Measurements from ENCODE around the gene LLGL2.
"Not testable (repeated sequence)": the region's sequence is repeated elsewhere in the genome, so short reads cannot be mapped to it uniquely, and the experiment has no call there.

Gene LLGL2

DNA sequence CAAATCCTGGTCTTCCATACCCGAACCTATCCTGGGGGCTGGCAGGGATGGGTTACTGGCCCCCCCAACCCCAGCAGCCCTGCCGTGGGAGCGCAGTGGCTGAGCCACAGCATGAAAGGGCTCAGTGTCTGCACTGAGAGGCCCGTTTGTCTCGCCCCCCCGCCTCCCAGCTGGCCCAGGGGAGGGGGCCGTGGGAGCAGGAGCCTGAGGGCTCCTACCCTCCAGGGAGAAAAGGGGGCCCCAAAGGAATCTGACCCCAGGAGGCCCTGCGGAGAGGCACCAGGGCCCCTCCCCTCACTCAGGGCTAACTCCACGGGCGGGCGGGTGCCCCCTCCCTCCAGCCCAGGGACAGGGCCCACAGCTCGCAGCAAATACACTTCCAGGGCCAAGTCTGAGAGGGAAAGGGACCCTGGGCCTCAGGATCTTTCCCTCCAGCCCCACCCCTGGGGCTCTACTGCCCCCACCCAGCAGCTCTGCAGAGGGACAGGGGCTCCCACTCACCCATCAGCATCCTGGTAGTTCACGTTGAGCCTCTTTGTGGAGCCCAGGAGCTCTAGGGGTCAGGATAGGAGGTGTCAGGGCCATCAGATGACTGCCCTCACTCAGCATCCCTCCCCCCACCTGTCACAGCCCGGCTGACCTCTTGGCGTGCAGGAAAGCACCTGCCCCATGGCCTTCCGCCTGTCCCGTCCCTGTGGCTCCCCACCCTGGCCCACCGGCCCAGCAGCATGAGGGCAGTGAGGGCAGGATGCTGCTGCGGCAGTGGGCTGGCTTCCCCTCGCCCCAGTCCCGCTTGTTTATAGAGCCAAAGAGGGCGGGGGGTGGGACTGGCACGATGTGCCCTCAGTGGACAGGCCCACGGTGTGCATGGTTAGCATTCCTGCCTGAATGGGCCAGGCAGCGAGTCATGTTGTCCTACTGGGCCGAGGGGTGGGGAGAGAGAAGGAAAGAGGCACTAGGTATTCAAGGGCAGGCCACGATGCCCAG is 17.5 kb upstream of the LLGL2 start:
- DNase-seq (ENCODE audit: low read depth): no peak

DNA sequence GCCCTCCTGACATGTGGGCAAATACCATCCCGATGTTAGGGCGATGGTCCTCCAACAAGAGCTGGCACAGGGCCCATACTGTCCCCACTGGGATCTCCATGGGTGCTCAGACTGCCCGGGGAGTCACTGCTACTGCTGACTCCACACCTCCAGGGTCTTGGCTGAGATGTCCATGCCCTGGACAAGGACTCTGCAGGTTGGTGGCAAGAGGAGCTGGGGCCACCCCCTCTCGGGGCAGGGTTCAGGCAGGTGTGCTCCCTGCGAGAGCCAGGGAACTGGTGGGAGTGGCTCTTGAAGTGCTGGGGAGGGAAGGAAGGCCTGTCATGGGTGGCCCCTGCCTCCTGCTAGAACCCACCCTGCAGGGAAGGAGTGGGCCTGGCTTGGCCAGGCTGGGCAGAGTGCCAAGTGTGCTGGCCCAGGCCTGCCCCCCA is 16.6 kb upstream of the LLGL2 start:
- DNase-seq (ENCODE audit: low read depth): no peak

DNA sequence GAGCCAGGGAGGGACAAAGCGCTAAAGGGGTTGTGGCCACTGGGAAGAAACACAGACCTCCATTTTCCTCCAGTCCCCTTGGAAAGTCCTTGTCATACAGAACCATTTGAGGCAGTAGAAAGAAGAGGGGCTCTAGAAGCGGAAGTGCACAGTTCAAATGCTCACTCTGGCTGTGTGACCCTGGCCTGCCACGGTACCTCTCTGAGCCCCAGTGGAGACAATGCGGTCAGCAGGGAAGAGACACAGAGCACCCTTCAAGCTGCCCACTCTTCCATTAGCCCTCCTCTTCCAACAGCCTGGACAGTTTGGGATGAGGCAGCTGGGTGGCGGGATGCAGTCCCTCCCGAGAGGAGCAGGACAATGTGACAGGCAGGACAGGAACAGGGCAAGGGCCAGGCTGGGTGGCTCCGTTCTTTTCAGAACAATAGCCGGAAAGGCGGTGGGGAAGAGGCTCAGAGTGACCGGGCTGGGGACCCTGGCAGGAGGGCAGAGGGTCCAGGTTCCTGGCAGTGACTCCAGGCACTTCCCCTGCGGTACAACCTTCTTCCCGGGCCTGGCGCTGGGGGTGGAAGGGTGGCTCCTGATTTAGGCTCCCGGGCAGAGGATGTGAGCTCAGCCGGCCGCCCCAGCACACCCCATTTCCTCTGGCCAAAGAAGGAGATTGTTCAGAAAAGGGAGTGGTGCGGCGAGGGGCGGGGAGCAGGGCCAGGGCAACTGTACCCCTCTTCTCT is 15.8 kb upstream of the LLGL2 start:
- no peak for DNase-seq (ENCODE audit: low read depth)

DNA sequence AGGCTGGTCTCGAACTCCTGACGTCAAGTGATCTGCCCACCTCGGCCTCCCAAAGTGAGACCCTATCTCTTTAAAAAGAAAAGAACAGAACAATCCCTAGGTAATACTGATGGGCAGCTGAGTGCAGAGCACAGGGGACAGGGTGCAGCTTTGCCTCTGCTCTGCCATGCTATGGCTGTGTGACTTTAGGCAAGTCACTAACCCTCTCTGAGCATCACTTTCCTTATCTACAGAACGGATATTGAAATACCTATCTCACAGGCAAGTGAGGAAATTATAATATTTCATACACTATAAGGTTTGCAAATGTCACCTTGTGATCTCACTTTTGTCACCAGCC is 14.3 kb upstream of the LLGL2 start:
- no peak for DNase-seq (ENCODE audit: low read depth)

DNA sequence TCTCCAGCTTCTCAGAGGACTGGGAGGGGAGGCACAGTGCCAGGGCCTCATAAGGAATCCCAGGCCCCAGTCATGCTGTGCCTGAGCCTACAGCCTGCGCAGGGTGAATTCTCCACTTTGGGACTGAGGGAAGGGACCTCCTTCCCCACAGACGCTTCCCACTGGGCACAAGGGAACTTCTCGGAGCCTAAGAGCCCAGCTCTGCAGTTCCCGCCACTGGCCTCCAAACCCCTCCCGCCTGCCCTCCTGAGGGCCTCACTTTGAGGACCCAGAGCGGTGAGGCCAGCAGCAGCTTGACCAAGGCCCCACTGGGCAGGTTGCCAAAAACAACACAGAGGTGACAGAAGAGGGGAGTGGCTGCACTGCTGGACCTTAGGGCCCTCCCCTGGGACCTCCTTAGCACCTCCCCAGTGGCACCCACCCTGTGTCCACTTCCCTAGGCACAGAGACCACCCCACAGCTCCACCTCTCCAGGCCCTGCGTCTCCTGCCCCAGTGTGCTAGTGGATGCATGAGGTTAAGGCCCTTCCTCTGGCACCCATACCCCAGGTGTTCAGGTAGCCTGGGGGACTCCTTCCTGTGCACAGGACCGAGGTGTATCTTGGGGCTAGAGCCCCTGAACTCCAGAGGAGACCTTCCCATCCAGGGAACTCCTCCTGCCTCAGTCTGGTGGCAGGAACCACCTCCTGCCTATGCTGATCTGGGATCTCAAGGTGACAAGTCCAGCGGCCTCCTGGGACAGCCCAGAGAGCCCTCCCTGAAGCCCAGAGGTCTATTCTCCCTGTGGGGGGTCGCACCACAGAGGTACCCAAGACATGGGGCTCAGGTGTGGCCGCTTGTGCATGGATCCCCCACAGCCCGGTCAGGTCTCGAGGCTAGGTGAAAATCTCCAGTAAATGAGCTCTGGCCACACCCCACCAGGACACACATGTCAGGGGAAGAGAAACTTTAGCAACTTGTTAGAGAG is 13.6 kb upstream of the LLGL2 start:
- no peak for DNase-seq (ENCODE audit: low read depth)

DNA sequence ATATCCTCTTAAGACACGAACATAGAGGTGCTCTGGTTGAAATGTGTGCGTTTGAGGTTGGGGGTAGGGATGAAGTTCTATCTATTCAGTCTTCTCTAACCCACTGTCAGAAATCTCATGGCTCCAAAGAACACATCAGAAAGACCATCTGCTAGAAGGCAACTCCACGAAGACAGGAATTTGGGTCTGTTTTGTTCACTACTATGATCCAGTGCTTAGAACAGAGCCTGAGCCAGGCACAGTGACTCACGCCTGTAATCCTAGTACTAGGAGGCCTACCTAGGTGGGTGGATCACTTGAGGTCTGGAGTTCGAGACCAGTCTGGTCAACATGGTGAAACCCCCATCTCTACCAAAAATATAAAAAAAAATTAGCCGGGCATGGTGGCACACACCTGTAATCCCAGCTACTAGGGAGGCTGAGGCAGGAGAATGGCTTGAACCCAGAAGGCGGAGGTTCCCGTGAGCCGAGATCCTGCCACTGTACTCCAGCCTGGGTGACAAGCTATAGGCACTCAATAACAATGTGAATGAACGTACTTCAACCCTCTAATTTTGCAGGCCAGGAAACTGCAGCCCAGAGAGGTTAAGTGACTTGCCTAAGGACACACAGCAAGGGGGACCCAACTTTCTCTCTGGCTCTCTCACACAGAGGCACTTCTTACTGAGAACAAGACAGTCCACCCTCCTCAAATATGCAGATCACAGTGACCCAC is 12.4 kb upstream of the LLGL2 start:
- DNase-seq (ENCODE audit: low read depth): no peak

DNA sequence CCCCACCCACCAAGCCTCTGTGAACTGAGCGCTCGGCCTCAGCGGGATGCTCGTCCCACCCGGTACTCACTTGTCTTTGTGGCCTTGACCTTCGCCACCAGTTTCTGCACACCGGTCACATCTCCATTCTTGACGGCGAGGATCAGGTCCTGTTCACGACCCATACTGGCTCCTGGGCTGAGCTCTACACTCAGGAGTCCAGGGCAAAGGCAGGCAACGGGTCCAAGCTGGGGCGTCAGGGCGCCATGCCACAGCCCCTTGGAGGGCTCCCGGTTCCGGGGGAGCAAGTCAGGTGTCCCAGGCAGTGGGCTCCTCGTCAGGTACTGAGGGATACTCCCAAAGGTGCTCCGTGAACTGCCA is 11.9 kb upstream of the LLGL2 start:
- no peak for DNase-seq (ENCODE audit: low read depth)

DNA sequence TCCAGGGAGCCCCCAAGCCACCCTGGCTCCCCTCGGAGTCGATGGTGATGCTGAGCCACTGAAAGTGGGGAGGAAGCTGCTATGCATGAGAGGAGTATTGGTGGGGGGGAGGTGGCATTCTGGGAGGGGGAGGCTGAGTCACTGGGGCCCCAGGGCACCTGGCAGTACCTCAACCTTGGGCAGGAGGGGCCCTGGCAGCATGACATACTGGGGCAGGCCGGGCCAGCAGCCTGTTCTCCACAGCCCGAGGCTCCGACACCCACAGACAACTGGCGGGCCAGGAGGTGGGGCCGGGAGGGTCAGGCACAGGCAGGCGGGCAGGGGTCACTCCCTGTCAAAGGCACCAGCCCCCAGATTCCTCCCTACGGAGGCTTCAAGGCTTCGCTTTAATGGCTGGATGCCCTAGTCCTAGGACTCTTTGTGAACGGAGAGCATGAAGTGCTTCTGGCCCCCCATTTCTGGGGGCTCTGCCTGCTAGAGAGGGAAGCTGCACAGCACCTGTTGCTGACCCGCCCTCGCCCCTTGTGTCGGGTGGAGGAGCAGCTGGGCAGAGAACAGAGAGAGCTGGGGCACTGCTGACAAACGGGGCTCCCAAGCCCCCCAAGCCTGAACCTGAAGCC is 11.1 kb upstream of the LLGL2 start:
- DNase-seq (ENCODE audit: low read depth): no peak

DNA sequence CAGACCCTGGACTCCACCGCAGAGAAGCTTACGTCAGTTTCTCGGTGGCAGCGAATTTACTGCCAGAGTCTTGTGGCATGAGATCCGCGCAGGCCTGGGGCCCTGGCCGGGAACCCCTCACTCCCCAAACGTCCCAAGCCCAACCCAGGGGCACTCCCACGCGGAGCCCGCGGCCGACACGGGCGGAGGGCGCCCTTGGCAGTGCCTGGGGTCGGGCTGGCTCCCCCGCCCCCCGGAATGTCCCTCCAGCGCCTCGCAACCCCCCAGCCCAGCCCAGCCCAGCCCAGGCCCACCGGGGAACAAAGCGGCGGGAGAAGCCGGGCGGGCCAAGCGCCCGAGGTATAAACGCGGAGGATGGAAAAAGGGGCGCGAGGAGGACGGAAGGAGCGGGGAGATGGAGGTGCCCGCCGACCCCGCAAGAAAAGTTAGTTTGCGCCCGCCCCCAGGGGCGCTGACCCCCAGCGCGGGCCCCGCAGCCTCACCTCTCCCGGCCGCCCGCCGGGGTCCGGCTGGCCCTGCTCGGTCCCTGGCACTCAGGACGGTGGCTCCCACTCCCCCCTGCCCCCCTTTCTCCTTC is 10.5 kb upstream of the LLGL2 start:
- DNase-seq (ENCODE audit: low read depth): no peak

DNA sequence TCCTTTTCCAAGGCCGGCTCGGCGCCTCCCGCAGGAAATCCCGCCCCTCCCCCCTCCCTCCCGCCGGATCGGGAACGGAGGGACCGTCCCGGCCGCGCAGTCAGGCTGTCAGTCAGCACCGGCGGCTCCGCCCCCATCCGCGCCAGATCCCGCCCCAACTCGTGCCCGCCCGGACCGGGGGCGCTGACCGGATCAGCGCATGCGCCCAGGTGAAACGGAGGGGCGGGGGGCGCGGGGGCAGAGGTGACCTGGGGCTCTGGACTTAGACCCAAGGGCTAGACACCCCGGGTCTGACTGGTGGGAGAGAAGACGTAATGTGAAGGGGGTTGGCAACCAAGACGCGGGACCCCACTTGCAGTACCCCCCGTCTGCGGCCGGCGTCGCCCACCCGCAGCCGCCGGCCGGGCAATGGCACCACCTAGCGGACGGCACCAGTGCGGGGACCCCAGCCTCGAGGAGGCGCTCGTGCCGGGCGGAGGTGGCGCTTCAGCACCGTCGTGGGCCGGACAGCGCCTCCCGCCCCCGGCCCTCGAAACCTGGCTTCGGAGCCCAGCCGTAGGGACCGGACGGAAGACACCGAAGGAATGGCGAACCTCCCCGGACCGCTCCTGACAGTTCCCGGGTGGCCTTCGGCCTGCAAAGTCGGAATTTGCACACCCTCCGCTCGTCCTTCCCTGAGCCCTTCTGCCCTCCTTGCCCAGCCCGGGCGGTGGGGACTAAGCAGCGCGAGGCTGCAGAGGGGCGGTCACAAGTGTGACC is 9.8 kb upstream of the LLGL2 start, which contains the start of gene CASKIN2:
Gene CASKIN2, minus strand, starts transcription at position 42 of the 759 bp plus-strand sequence. CDS start 1,733 bp downstream, outside the sequence.
- peak; percentile 88 for DNase-seq (ENCODE audit: low read depth)

DNA sequence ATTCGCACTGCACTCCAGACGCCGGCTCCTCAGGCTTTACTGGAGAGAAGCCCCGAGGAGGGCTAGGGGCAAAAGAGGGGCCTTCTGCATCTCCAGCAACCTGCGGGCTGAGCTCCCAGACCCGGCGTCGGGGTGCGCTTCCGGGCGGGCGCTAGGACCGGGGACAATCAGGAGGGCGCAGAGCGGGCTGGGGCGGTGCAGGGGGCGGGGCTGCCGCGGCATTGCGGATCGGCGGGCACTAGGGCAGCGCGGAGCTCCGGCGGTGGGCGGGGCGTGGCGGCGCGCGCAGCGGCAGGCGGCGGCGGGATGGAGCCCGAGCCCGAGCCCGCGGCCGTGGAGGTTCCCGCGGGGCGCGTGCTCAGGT is 9.3 kb upstream of the LLGL2 start, which contains the start of gene TSEN54:
Gene TSEN54, plus strand, starts transcription at position 274 of the 364 bp plus-strand sequence. Its CDS starts 33 bp downstream, at position 307.
- DNase-seq (ENCODE audit: low read depth): peak; percentile 97

DNA sequence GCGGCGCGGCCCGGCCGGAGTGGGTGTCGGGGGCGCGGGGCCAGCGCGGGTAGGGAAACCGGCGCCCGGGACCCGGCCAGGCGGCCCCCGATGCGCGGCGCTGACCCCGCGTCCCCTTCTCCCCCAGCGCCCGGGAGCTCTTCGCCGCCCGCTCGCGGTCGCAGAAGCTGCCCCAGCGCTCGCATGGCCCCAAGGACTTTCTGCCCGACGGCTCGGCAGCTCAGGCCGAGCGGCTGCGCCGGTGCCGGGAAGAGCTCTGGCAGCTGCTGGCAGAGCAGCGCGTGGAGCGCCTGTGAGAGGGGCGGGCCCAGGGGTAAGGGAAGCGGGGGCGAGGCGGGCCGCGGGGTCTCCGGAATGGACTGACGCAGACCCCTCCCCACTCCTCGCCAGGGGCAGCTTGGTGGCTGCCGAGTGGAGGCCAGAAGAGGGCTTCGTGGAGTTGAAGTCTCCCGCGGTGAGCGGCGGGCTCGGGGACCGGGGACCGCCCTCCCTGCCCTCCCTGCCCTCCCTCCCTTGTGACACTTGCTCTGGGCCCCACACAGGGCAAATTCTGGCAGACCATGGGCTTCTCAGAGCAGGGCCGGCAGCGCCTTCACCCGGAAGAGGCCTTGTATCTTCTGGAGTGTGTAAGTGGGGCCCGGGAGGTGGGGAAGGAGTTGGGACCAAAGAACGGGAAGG is 8.7 kb upstream of the LLGL2 start:
- peak; percentile 33 for DNase-seq (ENCODE audit: low read depth)

DNA sequence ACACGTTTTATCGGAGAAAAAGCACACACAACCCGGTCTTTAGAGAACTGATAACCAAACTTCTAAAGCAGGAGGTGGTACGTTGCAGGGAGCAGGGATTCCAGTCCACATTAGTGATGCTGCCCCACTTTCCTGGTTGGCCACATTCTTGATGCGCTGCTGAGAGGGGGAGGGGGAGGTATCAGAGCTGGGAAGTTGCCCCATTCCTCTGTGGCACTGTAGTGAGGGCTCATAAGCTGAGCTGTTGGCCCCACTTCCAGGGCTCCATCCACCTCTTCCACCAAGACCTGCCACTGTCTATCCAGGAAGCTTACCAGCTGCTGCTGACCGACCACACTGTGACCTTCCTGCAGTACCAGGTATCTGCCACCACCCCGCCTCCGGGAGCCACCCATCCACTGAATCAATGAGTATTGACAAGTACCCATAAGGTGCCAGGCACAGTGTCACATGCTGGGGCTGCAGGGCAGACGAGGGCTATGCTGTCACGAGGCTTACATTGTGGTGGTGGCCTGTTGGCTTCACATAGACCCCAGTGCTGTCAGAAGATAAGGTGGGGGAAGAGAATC is 8.1 kb upstream of the LLGL2 start:
- no peak for DNase-seq (ENCODE audit: low read depth)

DNA sequence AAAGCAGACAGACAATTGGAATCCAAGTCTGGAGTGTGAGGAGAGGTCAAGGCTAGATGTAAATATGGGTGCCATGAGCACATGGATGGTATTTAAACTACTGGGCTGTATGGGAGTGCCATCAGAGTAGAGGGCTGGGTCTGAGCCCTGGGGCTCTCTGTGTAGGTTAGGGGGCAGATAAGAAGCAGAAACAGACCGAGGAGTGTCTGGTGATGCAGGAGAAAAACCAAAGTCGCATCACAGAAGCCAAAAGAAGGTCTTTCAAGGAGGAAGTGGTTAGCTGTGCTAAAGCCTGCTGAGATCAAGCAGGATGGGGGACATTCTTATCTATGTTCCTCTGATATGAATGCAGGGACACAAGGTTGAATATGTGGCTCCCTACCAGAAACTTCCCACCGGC is 7.3 kb upstream of the LLGL2 start:
- no peak for DNase-seq (ENCODE audit: low read depth)

DNA sequence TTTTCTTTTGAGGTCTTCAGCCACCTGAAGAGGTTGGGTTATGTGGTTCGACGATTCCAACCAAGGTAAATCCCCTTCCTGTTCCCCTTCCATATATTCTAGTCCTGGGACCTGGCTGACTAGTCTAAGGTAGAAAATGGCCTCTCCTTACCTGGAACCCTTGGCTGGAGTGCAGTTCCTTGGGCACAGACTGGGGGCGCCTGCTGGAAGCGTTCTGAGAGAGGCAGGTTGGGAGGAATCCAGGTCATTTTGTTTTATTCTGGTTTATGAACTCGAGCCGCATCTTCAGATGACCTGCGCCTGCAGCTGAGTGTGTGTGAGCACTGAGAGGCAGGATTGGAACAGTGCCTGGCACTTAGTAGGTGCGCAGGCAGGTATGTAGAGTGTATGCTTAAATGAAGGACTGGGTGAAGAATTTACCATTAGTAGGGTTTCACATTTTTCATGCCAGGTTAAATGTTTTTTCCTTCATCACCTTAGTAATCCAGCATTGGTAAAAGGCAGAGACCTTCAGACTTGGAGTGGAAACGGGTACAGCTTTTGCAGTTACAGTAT is 6.4 kb upstream of the LLGL2 start:
- DNase-seq (ENCODE audit: low read depth): no peak

DNA sequence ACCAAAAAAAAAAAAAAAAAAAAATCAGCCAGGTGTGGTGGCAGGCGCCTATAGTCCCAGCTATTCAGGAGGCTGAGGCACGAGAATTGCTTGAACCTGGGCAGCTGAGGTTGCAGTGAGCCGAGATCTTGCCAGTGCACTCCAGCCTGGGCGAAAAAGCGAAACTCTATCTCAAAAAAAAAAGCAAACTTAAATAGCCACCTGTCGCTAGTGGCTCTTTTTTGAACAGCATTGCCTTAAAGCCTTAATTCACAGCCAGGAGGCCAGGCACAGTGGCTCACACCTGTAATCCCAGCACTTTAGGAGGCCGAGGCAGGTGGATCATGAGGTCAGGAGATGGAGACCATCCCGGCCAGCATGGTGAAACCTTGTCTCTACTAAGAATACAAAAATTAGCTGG is 5.1 kb upstream of the LLGL2 start:
- DNase-seq (ENCODE audit: low read depth): not testable (repeated sequence)

DNA sequence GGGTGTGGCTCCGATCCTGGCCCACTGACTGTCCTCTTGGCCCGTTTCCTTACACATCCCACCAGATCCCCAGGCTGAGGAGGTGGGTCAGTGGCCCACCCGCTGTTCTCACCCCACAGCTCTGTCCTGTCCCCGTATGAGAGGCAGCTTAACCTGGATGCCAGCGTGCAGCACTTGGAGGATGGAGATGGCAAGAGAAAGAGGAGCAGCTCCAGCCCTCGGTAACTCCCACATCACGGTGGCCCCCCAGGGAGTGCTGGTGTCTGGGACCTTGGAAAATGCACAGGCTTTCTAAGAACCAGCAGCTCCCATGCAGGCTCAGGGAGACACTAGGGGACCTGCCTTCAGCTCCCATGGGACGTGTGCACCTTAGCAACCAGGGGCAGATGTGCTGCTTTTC is 4.2 kb upstream of the LLGL2 start:
- DNase-seq (ENCODE audit: low read depth): no peak

DNA sequence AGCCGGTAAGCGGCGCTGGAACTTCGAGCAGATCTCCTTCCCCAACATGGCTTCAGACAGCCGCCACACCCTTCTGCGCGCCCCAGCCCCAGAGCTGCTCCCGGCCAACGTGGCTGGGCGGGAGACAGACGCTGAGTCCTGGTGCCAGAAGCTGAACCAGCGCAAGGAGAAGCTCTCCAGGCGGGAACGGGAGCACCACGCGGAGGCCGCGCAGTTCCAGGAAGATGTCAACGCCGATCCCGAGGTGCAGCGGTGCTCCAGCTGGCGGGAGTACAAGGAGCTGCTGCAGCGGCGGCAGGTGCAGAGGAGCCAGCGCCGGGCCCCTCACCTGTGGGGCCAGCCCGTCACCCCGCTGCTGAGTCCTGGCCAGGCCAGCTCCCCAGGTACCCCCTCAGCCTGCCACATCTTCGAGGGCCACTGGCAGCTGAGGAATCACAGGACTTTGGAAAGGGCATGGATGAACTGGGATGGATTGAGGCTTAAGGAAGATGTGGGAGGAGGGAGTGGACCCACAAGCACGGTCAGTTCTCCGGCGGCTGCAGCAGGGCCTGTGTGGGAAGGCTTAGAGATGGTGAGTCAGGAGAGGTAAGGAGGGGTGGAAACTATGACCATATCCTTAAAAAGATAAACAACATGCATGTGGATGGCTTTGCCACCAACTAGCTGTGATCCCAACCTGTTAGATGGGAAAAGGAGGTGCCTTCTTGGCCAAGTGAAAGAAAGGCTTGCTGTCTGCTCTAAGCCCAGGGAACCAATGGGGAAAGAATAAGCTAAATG is 3.4 kb upstream of the LLGL2 start:
- DNase-seq (ENCODE audit: low read depth): no peak
